ENCODE measurements around the gene RBM45. TPM values are rescaled to one million over a fixed set of nuclear protein-coding genes. Genes with fewer than 3 reads are reported as not detected.

The RBM45 gene
- polyA plus RNA-seq, 3 donors, result 6.1 to 8.2 (median 6.9) TPM

DNA sequence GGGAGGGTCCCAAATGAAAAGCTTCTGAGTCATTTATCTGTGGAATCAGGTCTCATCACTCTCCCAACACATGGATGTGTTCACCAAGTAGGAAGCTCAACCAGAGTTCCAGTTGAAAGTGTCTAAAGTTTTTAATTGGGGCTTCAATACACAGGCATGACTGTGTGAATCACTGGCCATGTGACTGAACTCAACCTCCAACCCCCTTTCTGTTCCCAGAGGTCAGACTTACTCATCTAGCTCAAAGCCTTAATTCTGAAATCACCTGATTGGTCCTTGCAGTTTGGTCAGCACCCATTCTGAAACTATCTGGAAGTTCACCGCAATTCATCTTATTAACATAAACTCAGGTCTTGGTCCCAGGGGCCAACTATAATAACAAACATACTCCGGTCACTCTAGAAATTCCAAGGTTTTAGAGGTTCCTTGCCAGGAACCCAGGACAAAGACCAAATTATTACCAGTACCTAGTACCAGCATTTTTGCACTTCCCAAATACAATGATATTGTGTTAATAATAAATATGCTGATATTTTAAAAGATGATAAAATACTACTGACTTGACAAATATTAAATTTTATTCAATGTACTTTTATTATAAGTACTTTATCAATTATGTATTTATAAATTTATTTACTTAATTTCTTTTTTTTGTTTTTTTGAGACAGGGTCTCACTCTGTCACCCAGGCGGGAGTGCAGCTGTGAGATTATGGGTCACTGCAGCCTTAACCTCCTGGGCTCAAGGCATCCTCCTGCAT lies 10.7 kb upstream of the RBM45 start:
- no peak overlapping the region for H3K27ac ChIP-seq (ENCODE audit: low read depth, low read length)
- 90 to 94% (median 92%) methylated on average over 3 of the region's 3 CpGs for WGBS, 3 donors

DNA sequence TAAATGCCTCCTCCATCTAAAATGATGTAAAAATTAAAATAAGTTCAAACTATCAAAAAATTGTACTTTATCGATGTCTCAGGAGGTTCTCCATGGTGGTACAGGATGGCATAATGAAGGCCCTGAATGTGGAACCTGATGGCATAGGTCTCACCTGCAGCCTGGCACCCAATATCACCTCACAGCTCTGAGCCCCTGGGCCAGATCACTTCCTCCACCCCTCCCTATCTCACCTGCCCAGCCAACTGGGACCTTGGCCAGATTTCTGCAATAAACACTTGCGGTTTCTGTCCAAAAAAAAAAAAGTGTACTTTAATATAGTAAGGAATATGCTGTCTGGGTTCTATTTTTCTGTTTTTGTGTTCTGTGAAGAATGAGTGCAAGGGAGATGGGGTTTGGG lies 6.7 kb upstream of the RBM45 start:
- WGBS, 3 donors, result 62 to 66% (median 65%) methylated on average over 2 of the region's 2 CpGs
- no peak overlapping the region for H3K27ac ChIP-seq (ENCODE audit: low read depth, low read length)

GRCh38 chr2:178106053-178106452 lies 6.2 kb upstream of the RBM45 start:
- 30 to 64% (median 62%) methylated on average over 2 of the region's 2 CpGs for WGBS, 3 donors
- H3K27ac ChIP-seq (ENCODE audit: low read depth, low read length), result no peak overlapping the region

DNA sequence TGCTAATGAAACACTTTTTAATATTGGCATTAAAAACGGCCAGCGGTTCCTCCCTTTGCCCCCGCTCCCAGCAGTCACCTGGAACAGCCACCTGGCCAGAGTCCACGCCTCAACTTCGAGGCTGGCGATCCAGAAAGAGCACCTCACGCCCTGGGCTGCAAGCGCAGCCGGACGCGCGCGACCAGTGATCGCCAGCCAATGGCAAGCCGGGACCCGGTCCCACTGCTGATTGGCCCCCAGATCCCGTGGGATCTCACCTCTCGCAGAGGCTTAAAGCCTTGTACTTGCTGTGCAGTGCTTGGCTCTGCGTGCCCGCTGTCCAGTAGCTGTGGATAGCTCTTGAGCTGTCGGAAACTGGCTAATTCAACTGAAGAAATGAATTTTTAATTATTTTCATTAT lies 4.1 kb upstream of the RBM45 start:
- 86 to 89% (median 88%) methylated on average over 21 of the region's 21 CpGs for WGBS, 3 donors
- no peak overlapping the region for H3K27ac ChIP-seq (ENCODE audit: low read depth, low read length)

- WGBS, 3 donors, result 6 to 21% (median 15%) methylated on average over 1 of the region's 1 CpG
- H3K27ac ChIP-seq (ENCODE audit: low read depth, low read length), result no peak overlapping the region
Observed at GRCh38 chr2:178109813-178110212, 2.4 kb upstream of the RBM45 start.

DNA sequence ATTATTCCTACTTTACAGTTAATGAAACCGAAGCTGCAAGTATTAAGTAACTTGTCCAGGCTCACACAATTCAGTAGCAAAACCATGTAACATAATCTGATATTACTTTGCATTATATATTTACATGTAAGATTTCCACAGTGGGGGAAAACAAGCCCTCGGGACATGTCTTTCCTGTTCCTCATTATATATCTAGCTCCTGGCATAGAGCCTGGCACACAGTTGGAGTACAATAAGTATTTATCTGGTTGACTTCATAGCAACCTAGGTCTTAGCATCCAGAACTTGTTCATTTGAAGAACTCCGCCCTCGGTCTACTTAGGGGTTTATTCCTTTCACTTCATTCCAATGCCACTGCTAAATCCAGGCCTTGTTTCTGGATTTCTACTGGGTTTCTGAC lies 1.6 kb upstream of the RBM45 start:
- 76 to 82% (median 79%) methylated on average over 4 of the region's 4 CpGs for WGBS, 3 donors

DNA sequence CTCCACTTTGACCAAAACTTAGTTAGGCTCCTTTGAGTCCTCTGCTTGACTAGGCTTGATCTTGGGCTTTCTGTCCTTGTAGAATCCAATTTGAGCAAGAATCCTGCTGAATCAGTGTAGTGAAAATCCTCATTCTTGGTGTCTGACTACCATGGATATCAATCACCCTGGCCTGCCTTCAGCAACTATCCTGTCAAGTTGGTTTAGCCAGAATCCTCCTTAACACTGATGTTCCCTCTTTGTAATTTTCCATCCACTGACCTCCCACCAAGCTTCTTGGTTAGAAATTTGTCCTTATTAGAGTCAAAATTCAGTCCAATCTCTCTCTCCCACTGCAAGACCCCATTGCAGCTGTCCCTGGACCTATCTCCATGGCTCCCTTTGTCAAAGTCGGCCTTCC lies 494 bp upstream of the RBM45 start:
- H3K27ac ChIP-seq (ENCODE audit: low read depth, low read length), result no peak overlapping the region
- WGBS, 3 donors, result 92 to 97% (median 94%) methylated on average over 1 of the region's 1 CpG

More for the DNA sequence above, 1.6 kb upstream of the RBM45 start:
- no peak overlapping the region for H3K27ac ChIP-seq (ENCODE audit: low read depth, low read length)

DNA sequence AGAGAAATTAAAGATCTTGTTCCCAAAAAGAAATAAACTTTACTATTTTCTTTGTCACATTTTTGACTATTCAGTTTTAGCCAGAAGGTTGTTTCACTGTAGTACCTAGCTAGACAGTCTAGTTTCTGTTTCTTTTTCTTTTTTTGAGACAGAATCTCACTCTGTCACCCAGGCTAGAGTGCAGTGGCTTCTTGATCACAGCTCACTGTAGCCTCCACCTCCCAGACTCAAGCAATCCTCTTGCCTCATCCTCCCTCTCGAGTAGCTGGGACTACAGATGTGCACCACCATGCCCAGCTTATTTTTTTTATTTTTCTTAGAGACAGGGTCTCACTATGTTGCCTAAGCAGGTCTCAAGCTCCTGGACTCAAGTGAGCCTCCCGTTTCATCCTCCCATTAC lies 2.2 kb downstream of the RBM45 start:
- 82 to 95% (median 84%) methylated on average over 2 of the region's 2 CpGs for WGBS, 3 donors
- H3K27ac ChIP-seq (ENCODE audit: low read depth, low read length), result no peak overlapping the region

DNA sequence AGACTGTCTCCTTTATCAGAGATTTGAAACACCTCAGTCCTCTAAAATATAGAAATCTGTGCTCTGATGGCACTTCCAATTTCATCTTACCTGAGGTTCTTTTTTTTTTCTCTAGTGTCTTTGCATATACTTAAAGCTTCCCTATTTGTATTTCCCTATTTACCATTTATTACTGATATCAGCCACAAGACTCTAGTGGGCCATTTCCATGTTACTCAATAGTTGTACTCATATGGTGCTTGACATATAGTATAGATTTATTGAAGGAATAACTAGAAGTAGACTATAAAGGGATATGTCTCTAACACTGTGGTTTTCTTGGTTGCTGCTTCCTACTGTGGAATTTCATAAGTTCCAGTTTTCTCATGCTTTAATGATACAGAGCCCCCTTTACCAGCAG lies 3.0 kb downstream of the RBM45 start:
- no peak overlapping the region for H3K27ac ChIP-seq (ENCODE audit: low read depth, low read length)

DNA sequence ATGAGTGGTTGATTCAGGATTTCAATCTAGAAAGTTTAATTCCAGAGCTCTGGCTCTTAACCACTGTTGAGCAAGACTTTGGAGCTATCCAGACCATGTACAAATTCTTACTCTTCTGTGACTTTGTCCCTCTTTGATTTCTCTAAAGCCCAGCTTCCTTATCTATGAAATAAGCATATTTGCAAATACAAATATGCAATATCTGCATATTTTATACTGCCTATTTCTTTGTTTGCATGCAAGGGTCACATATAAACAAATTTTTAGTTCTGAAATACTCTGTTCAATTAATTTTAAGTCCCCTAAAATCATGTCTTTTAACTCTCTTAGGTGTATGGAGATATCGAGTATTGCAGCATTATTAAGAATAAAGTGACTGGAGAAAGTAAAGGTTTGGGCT lies 5.5 kb downstream of the RBM45 start:
- WGBS, 3 donors, result 88 to 97% (median 93%) methylated on average over 1 of the region's 1 CpG
- H3K27ac ChIP-seq (ENCODE audit: low read depth, low read length), result no peak overlapping the region

GRCh38 chr2:178119179-178119922 lies 7.1 kb downstream of the RBM45 start:
- no peak overlapping the region for H3K27ac ChIP-seq (ENCODE audit: low read depth, low read length)
- WGBS, 3 donors, result 79 to 96% (median 94%) methylated on average over 3 of the region's 3 CpGs

GRCh38 chr2:178123163-178123562 lies 10.9 kb downstream of the RBM45 start:
- WGBS, 3 donors, result 89 to 100% (median 94%) methylated on average over 2 of the region's 2 CpGs
- H3K27ac ChIP-seq (ENCODE audit: low read depth, low read length), result no peak overlapping the region

DNA sequence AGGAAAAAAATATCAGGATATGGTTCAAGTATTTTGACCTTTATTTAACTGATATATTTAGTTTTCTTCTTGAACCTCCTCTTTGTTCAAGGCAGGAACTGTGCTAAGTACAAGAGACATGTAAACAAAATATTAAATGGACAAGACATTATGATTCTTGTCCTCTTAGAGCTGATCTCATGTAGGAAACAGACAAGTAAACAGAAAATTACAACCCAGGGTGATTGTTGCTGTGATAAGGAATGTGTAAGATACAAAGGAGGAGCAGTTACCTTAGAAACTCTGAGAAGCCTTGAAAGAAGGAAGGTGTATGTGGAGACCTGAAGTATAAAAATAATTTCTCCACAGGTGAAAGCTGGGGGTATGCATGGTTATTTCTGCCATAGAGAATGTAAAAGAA lies 12.9 kb downstream of the RBM45 start:
- no peak overlapping the region for H3K27ac ChIP-seq (ENCODE audit: low read depth, low read length)

GRCh38 chr2:178125862-178126261 lies 13.6 kb downstream of the RBM45 start:
- H3K27ac ChIP-seq (ENCODE audit: low read depth, low read length), result no peak overlapping the region
- 44 to 76% (median 72%) methylated on average over 5 of the region's 5 CpGs for WGBS, 3 donors

DNA sequence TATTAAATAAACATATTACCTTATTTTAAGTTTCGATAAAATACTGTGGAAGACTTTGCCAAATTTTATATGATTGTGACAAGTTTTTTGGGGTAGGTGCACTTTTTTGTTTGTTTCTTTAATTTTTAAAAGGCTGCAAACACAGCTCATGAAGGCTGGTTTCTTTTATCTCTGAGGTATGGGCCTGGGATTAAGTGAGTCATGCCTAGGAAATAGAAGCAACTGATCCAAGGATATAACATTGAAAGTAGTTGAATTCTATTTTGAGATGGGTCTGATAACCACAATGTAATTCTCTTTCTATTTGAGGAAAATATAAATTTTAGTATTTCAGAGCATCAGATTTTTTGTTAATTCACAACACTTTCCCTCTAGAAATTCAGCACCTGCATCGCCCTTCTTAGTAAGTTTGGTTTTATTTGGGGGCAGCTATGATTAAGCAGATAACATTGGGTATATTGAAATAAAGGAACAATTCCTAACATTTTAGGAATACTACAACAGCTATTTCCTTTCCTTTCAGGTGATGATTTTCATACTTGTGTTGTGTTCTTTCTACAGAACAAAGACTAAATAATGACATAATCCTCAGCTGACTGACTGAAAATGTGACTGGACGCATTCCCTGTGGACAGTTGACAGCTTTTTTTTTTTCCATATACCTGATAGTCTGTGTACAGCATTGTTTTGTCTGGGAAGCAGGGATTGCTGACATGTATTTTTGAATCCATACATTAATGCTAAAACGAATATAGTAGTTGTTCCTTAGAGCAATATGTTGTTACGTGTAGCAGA lies 16.8 kb downstream of the RBM45 start:
- 94 to 98% (median 94%) methylated on average over 5 of the region's 5 CpGs for WGBS, 3 donors
- H3K27ac ChIP-seq (ENCODE audit: low read depth, low read length), result no peak overlapping the region

GRCh38 chr2:178136321-178137025 lies 24.2 kb downstream of the RBM45 start:
- H3K27ac ChIP-seq (ENCODE audit: low read depth, low read length), result no peak overlapping the region
- 92 to 96% (median 96%) methylated on average over 5 of the region's 5 CpGs for WGBS, 3 donors

DNA sequence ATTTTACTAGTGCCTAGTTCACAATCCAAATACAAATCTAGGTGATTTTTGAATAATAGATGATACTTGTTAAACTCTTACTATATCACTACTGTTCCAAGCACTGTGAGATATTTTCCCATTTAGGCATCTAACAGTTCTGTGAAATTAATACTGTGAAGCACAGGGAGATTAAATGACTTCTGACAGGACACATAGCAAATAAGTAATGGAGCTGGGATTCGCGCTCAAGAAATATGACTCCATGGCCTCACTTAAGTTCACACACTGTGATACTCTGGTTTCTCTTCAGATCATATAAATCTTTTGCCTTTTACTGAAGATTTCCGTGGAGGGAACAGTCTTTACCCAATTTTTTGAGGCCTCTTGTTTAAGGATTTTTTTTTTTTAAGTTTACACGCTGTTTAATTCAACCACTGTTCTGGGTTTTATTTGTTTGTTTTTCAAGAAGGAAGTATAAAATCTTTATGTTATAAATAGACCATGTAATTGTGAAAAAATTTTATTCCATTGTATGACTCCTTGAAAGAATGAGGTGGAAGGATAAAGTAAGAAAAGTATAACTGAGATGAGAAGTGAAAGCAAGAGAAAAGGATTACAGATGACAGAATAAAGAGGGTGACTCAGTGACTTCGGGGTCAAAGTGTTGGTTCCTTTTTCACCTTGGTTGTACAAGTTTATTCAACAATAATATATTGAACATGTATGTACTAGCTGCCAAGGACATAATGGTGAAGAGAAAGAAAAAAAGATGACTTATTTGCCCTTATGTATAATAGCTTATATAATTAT lies 30.2 kb downstream of the RBM45 start:
- no peak overlapping the region for H3K27ac ChIP-seq (ENCODE audit: low read depth, low read length)
- WGBS, 3 donors, result 63 to 70% (median 70%) methylated on average over 5 of the region's 5 CpGs

DNA sequence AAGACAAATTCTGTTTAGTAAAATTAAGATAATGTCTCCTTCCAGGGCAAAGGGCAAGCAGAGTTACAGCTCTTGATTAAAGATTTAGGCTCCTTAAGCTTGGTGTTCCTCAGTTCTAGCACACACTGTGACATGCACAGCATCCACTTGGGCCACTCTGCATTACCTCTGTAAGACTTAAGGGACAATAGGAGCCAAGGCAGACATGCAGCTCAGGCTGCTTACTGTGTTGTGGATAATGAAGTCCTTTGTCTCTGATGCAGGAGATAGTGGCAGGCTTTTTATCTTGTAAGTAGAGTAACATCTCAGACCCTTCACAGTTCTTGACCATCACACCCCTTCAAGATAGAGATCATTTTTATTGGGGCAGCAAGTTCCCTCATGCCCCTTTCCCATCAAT lies 31.2 kb downstream of the RBM45 start:
- no peak overlapping the region for H3K27ac ChIP-seq (ENCODE audit: low read depth, low read length)

Measured in adipose tissue (tissue), 3 donors.